Vagina (tissue), 2 donors: Measurements from ENCODE around the gene CACNA1D.

Experiments
- POLR2A ChIP-seq, 2 donors: fragments of 450-650 bp; IDR thresholded peaks; one replicate each; pipeline ENCODE4 v1.6.1; 2017; ENCODE audit warnings: antibody characterized with exemption in 2 of 2, mild to moderate bottlenecking in 2 of 2, moderate library complexity in 2 of 2
- TF ChIP-seq, protein P1 (sequence below), 3 experiments: fragments of 450-650 bp in 2 of 3; fragments of 200-600 bp in 1 of 3; sonication (generic) in 1 of 3; IDR thresholded peaks; one replicate each; pipeline ENCODE4 v1.5.1; 2017 to 2019; ENCODE audit warnings: antibody characterized with exemption in 3 of 3, mild to moderate bottlenecking in 2 of 3, moderate library complexity in 2 of 3

DNA sequence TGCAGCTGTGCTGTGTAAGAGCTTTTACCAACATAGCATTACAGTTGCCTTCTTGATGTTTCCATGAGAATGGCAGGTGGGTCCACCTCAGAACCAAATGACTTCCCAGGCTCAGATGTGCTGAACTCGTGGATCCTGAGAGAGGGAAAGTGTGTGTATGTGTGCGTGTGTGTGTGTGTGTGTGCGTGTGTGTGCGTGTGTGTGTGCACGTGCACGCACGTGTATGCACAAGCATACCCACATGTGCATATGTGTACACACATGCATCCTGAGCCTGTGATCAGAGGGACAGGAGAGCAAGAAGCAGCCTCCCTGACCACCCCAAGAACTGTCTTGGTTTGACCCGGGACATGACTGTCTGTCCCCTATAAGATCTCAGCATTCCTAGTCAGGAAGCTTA lies 303.7 kb downstream of the CACNA1D start:
- TF ChIP-seq, protein P1, sequence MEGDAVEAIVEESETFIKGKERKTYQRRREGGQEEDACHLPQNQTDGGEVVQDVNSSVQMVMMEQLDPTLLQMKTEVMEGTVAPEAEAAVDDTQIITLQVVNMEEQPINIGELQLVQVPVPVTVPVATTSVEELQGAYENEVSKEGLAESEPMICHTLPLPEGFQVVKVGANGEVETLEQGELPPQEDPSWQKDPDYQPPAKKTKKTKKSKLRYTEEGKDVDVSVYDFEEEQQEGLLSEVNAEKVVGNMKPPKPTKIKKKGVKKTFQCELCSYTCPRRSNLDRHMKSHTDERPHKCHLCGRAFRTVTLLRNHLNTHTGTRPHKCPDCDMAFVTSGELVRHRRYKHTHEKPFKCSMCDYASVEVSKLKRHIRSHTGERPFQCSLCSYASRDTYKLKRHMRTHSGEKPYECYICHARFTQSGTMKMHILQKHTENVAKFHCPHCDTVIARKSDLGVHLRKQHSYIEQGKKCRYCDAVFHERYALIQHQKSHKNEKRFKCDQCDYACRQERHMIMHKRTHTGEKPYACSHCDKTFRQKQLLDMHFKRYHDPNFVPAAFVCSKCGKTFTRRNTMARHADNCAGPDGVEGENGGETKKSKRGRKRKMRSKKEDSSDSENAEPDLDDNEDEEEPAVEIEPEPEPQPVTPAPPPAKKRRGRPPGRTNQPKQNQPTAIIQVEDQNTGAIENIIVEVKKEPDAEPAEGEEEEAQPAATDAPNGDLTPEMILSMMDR (IDR thresholded peaks at IDR 0.05), result no peak
- no peak for TF ChIP-seq POLR2A (IDR thresholded peaks at IDR 0.05)
